Stimulated activated effector memory CD8-positive, alpha-beta T cell treated with anti-CD3 and anti-CD28 coated beads, Interleukin-12 subunit alpha, Interleukin-12 subunit beta, amount 100 ng/mL, for 72 hours (primary cell): ENCODE measurements around the gene C19orf25.
"Not testable (repeated sequence)": the region's sequence is repeated elsewhere in the genome, so short reads cannot be mapped to it uniquely, and the experiment has no call there.

Source experiments
- ATAC-seq: fragments of 150-1000 bp; cut with Tn5 transposase; 2 replicates; pipeline ENCODE4 v1.10.0; 2021
- DNase-seq, 2 donors: peaks; one replicate each; pipeline ENCODE4 v3.0.0; 2021 to 2022; ENCODE audit warnings: low spot score in 2 of 2
- H3K27ac Mint-ChIP-seq: one replicate; pipeline ENCODE4 v1.8.0; 2022; ENCODE audit warnings: mild to moderate bottlenecking, mixed read lengths
- H3K36me3 Mint-ChIP-seq: one replicate; pipeline ENCODE4 v1.8.0; 2022; ENCODE audit warnings: mild to moderate bottlenecking, mixed read lengths
- H3K4me1 Mint-ChIP-seq: one replicate; pipeline ENCODE4 v1.8.0; 2022; ENCODE audit warnings: mixed read lengths
- H3K4me3 Mint-ChIP-seq: one replicate; pipeline ENCODE4 v1.8.0; 2022; ENCODE audit warnings: mild to moderate bottlenecking, mixed read lengths
- H3K9me3 Mint-ChIP-seq: one replicate; pipeline ENCODE4 v1.8.0; 2022; ENCODE audit warnings: mixed read lengths

The C19orf25 gene

DNA sequence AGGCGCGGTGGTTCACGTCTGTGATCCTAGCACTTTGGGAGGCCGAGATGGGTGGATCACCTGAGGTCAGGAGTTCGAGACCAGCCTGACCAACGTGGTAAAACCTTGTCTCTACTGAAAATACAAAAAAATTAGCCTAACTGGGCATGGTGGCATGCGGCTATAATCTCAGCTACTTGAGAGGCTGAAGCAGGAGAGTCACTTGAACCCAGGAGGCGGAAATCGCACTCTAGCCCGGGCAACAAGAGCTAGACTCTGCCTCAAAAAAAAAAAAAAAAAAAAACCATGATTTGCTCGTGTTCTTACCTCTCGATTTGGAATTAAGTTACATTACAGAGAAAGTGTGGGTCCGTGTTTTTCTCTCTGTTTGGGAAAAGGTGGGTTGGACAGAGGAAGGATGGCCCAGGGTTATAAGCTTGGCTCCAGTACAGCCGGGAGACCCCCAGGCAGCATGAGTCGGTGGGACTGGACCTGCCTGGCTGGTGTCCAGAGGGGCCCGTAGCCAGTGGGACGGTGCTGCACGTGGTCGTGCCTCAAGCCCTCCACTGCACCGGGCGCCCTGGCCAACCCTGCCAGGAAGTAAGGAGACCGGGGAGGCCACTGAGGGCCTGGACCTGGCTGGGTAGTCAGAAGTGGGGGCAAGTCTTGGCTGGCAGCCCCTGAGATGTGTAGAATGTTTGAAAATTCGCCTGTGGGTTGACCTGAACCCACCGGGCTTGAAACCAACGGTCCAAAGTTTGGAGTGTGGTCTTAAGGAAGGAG, 37.2 kb downstream of the C19orf25 start:
- DNase-seq (no peak), ATAC-seq (no peak)
- peaks cover 41% of the 10 kb centered on the region for H3K4me1 Mint-ChIP-seq
- H3K9me3 Mint-ChIP-seq: no peaks in the 10 kb centered on the region
- peak overlapping the region; percentile 100 for H3K27ac Mint-ChIP-seq
- peaks cover 75% of the 10 kb centered on the region for H3K36me3 Mint-ChIP-seq
- H3K4me3 Mint-ChIP-seq: peak overlapping the region; percentile 96

DNA sequence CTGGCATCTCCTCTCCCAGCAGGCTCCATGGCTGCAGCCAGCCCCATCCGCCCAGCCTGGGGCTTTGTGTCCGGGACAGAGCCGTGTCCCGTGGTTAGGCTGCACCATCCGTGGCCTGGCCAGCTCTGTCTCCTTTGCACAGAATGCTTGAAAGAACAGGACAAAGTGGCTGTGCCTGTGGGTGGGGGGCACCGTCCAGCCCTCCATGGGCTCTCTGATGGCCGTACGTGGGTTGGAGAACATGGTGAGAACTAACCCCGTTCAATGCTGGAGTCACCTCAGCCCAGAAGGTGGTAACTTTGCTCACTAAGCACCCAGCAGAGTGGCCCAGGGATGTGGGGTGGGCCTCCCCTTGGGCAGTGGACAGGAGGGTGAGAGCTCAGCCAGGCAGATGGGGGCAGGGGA, 38.0 kb downstream of the C19orf25 start:
- Mint-ChIP-seq H3K27ac (peak overlapping the region; percentile 100), H3K4me1 (peaks cover 41% of the 10 kb centered on the region), H3K9me3 (no peaks in the 10 kb centered on the region), H3K36me3 (peaks cover 81% of the 10 kb centered on the region), H3K4me3 (peak overlapping the region; percentile 96)
- DNase-seq (no peak), ATAC-seq (no peak)

DNA sequence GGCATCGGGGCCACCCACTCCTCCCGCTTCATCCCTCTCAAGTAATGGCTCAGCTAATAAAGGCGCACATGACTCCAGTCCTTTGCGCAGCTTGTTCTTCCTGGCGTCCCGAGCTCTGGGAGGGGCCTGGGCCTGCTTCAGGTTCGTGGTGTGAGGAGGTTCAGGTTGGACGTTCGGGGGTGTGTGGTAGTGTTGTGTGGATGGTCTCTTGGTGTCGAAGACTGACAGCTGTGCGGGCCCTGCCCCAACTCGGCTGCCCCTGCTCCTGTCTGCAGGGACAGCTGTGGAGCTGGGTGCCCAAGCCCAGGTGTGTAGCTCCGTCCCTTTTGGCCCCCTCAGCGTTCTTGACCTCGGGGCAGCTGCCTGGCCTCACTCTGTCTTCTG, 38.6 kb downstream of the C19orf25 start:
- no peak for ATAC-seq
- no peaks in the 10 kb centered on the region for H3K9me3 Mint-ChIP-seq

DNA sequence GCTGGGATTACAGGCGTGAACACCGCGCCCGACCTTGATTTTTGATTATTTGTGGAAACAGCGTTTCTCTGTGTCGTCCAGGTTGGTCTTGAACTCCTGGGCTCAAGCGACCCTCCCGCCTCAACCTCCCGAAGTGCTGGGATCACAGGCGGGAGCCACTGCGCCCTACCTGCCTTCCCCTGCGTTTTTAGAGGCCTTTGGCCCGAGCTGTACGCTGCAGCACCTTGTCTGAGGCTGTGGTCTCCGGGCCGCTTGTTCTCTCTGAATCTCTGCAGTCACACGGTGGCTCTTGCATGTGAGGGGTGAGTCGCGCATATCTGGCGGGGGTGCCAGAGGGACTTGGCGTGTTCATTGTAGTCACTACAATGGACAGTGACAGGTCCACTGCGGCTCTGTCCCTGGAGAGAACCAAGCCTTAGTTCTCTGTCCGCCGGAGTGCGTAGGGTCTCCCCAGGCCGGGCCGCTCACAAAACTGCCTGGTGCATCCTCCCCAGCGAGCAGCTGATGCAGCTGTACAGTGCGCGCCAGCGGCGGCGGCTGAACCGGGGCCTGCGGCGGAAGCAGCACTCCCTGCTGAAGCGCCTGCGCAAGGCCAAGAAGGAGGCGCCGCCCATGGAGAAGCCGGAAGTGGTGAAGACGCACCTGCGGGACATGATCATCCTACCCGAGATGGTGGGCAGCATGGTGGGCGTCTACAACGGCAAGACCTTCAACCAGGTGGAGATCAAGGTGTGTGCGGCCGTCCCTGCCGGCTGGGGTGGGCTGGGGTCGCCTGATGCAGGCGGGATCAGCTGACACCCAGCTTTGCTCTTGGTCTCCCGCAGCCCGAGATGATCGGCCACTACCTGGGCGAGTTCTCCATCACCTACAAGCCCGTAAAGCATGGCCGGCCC, 39.2 kb downstream of the C19orf25 start:
- peak overlapping the region; percentile 96 for H3K4me3 Mint-ChIP-seq
- H3K9me3 Mint-ChIP-seq, DNase-seq, ATAC-seq: not testable (repeated sequence)
- peaks cover 34% of the 10 kb centered on the region for H3K4me1 Mint-ChIP-seq
- peaks cover 87% of the 10 kb centered on the region for H3K36me3 Mint-ChIP-seq
- peak overlapping the region; percentile 100 for H3K27ac Mint-ChIP-seq

More for the DNA sequence above, 38.6 kb downstream of the C19orf25 start:
- DNase-seq: no peak
- Mint-ChIP-seq H3K27ac (peak overlapping the region; percentile 100), H3K4me3 (peak overlapping the region; percentile 96), H3K36me3 (peaks cover 83% of the 10 kb centered on the region), H3K4me1 (peaks cover 38% of the 10 kb centered on the region)

DNA sequence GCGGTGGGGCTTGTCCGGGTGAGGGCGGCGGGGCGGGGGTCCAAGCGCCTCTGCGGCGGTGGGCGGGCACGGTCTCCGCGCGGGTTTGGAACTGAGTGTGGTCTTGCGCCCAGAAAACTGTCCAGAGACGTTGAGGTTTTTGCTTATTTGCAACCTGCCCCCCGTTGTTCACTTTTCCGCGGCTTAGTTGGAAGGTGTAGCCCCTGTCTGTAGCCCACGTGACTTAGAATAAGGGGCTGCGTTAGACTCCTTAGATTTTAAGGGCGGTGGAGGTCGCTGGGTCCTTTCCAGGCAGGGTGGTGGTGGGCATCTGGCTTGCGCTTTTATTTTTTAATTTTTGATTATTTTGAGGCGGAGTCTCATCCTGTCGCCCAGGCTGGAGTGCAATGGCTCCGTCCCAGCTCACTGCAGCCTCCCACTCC, 40.1 kb downstream of the C19orf25 start:
- Mint-ChIP-seq H3K4me1 (peaks cover 31% of the 10 kb centered on the region), H3K4me3 (peak overlapping the region; percentile 96), H3K9me3 (no peaks in the 10 kb centered on the region), H3K27ac (peak overlapping the region; percentile 100), H3K36me3 (peaks cover 90% of the 10 kb centered on the region)
- DNase-seq (no peak), ATAC-seq (no peak)

DNA sequence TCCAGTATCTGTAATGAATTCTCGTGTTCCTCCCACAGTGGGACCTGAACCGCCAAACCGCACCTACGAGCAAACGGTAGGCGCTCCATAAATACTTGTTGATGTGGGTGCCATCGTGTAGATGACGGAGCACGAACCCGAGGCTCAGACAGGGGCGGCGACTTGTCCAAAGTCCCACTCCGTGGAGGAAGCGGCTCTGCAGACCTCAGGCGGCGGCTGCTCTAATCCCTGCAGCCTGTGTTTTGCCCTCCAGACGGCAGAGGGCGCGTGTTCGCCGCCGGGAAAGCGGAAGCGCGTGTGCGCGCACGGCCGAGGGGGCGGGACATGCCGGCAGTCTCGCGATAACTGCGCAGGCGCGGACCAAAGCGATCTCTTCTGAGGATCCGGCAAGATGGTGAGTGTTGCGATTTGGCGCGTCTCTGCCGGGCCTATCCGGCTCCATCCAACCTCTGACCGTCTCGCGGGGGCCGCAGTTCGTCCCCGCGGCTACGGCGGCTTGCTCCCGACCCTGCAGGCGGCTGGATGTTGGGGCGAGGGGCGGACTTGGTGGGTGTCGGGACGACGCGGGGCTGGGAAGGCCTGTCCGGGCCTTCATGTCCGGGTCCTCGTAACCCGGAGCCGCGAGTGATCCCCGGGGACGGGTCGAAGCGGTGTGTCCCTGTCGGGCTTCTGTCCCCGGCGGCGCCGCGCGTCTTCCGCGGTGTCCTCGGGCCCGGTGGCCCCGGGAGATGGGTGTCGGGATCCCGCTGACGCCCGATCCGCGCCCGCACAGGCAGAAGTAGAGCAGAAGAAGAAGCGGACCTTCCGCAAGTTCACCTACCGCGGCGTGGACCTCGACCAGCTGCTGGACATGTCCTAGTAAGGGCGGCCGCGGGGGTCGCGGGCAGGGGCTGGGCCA, 40.7 kb downstream of the C19orf25 start, which contains the start of gene RPS15:
TSS of gene RPS15 (plus strand) at position 362 of the 898 bp plus-strand sequence. CDS start at position 392, 30 bp downstream.
- DNase-seq (peak; percentile 96 to 98), ATAC-seq (peak; percentile 86)
- H3K36me3 Mint-ChIP-seq: peaks cover 90% of the 10 kb centered on the region
- H3K9me3 Mint-ChIP-seq: no peaks in the 10 kb centered on the region
- peaks cover 31% of the 10 kb centered on the region for H3K4me1 Mint-ChIP-seq
- H3K4me3 Mint-ChIP-seq: peak within 1 kb of the TSS; percentile 96
- H3K27ac Mint-ChIP-seq: peak within 1 kb of the TSS; percentile 100

DNA sequence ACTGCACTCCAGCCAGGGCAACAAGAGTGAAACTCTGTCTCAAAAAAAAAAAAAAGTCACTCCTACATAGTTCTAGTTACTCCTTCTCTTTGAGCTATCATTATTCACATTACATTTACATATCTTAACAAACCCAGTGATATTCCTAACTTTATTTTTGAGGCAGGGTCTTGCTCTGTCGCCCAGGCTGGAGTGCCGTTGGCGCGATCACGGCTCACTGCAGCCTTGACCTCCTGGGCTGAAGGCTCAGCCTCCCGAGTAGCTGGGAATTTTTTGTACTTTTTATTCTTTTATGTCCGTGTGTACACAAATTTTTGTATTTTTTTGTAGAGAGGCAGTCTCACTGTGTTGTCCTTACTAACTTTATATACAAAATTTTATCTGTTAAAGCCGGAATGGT, 41.4 kb downstream of the C19orf25 start:
- DNase-seq (no peak), ATAC-seq (no peak)
- Mint-ChIP-seq H3K27ac (peak overlapping the region; percentile 100), H3K4me3 (peak overlapping the region; percentile 96), H3K36me3 (peaks cover 90% of the 10 kb centered on the region), H3K4me1 (peaks cover 31% of the 10 kb centered on the region), H3K9me3 (no peaks in the 10 kb centered on the region)

DNA sequence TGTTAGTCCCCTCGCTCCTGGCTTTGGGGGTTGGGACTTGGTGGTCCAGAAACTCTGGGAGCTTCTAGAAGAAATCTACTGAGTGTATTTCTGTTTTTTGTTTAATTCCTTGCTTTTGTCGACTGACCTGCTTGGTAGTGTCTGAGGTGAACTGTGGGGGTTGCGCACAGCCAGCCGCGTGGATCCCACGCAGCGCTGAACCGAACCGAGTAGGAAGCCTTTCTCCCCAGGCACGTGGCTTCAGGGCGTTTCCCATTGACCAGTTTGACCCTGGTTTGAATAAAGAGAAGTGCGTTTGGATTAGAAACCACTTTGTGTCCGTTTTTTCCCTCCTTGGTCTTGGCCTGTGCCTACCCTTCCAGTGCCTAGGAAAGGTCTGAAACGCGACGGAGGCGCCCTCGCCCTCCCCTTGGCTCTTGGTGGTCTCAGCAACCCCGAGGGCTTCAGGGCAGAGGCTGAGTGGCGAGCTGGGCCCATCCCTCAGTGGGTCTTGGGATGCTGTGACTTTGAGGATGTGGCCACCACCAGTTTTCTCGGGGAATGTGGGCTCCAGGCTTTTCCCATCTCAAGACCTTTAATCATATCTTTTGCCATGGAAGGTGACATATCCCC, 43.5 kb downstream of the C19orf25 start:
- Mint-ChIP-seq H3K4me1 (peaks cover 19% of the 10 kb centered on the region), H3K9me3 (no peaks in the 10 kb centered on the region), H3K4me3 (no peak overlapping the region), H3K27ac (no peak overlapping the region), H3K36me3 (peaks cover 90% of the 10 kb centered on the region)
- DNase-seq (no peak), ATAC-seq (no peak)

DNA sequence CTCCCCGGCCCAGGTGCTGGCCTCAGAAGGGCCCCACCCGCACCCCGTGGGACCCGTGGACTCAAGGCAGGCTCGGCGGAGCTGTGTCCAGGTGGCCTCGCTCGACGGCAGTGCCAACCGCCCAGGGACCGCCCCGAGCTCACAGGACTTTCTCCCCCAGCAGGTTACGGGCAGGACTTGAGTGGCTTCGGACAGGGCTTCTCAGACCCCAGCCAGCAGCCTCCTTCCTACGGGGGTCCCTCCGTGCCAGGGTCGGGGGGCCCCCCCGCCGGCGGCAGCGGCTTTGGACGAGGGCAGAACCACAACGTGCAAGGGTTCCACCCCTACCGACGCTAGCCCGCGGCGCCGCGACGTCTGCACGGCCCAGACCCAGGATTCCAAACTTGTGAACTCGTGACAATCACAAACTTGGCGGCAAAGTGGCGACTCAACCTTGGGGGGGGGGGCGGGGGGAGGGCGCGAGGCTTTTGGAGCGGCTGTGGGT, 44.4 kb downstream of the C19orf25 start:
- H3K36me3 Mint-ChIP-seq: peaks cover 90% of the 10 kb centered on the region
- no peaks in the 10 kb centered on the region for H3K9me3 Mint-ChIP-seq
- no peak overlapping the region for H3K27ac Mint-ChIP-seq
- ATAC-seq: no peak
- no peak overlapping the region for H3K4me3 Mint-ChIP-seq
- H3K4me1 Mint-ChIP-seq: peaks cover 11% of the 10 kb centered on the region
- DNase-seq: no peak

DNA sequence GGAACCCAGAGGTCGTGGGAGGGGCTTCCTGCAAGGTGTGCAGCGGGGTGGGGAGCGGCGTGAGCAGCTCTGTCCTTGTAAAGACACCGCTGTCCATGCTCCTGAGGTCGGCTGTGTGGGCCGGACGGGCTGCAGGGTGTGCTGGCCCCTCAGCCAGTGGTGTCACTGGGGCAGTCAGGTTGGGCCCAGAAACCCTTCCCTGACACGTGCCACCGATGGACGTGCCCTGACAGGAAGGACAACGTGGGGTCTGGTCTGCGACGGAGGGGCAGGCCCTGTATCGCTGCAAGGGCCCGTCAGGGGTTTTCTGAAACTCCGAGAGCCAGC, 45.0 kb downstream of the C19orf25 start:
- no peak for ATAC-seq
- peaks cover 7% of the 10 kb centered on the region for H3K4me1 Mint-ChIP-seq
- H3K9me3 Mint-ChIP-seq: no peaks in the 10 kb centered on the region
- DNase-seq: no peak
- H3K36me3 Mint-ChIP-seq: peaks cover 86% of the 10 kb centered on the region
- no peak overlapping the region for H3K4me3 Mint-ChIP-seq
- H3K27ac Mint-ChIP-seq: no peak overlapping the region

DNA sequence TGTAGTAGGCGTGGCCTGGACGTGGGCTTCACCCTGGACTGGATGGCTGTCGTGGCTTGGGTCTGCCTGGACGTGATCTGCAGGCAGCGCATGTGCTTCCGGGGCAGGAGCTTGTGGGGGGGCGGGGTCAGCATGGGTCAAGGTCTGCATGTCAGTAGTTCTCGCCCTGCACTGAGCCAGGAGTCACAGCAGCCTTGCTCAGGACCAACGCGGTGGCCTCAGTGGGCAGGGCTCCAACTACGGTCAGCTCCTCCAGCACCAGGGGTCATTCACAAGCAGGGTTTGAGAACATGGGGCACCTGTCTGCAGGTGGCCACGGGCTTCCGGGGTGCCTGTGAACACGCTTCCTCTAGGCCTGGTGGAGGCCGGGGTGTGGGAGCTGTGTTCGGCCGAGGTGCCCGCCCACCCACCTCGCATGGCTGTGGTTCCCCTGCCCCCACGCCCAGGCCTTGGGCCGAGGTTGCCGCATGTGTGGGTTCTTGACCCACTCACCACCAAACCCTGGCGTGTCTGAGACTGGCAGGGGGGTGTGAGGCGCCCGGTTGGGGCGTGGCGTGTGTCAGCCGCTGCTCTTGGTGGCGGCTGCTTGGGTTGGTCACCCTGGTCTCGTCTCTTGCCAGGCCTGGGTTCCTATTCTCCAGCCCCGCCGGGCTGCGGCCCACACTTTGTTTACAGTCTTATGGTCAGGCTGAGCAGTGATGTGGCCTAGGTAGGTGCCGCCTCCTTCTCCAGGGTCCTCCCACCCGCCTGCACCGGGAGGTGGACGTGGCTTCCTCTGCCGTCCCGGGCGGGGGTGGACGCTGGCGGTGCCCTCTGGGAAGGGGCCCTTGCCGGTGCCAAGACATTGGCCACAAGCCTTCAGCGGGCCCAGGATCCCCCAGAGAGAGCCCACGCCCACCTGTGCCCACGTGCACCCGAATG, 45.6 kb downstream of the C19orf25 start:
- Mint-ChIP-seq H3K9me3 (no peaks in the 10 kb centered on the region), H3K4me3 (no peak overlapping the region), H3K36me3 (peaks cover 85% of the 10 kb centered on the region), H3K27ac (no peak overlapping the region), H3K4me1 (peaks cover 7% of the 10 kb centered on the region)
- ATAC-seq (no peak), DNase-seq (no peak)

DNA sequence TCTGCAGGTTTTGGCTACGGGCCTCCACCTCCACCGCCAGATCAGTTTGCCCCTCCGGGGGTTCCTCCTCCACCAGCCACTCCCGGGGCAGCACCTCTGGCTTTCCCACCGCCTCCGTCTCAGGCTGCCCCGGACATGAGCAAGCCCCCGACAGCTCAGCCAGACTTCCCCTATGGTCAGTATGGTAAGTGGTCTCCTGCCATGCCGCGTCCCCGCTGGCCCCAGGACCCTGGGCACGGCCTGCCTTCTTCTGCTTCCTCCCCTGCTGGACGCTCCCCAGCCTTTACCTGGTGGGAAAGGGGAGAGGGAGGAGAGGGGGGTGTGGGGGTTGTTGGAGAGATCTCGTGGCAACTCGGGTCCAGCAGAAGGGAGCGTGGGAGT, 46.5 kb downstream of the C19orf25 start:
- no peaks in the 10 kb centered on the region for H3K4me1 Mint-ChIP-seq
- peaks cover 85% of the 10 kb centered on the region for H3K36me3 Mint-ChIP-seq
- no peaks in the 10 kb centered on the region for H3K9me3 Mint-ChIP-seq
- H3K4me3 Mint-ChIP-seq: no peak overlapping the region
- no peak overlapping the region for H3K27ac Mint-ChIP-seq
- ATAC-seq (no peak), DNase-seq (no peak)

DNA sequence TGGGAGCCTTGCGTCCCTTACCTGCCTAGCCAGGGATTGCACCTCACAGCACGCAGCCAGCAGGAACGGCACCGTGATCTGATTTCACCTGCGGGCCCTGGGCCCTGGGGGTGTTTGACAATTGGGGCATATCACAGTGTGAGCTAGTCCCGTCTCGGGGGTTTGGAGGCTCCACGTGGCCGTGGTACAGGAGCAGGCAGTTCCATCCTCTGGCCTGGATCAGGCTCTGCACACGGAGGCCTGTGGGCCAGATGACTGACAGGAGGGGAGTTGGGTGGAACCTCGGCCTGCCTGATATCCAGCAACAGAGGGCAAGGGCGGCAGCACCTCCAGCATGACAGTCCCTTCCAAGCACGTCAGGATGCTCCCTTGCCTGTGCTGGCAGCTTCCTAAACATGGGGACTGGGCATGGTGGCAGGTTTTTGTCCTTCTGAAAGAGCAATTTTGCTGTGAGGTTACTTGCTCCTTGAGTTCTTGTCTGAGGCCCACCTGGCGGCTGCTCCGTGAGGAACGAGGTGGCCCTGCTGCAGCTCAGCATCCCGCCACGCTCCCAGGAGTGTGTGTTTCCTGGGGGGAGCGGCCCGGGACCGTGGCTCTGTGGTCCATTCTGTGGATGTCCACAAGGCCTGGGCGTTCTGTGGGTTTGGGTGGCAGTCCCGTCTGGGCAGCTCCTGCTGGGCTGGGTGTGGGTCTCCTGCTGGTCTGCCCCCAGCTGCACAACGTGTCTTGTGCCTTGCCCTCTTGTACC, 47.1 kb downstream of the C19orf25 start:
- ATAC-seq (no peak), DNase-seq (no peak)
- no peaks in the 10 kb centered on the region for H3K4me1 Mint-ChIP-seq
- H3K27ac Mint-ChIP-seq: no peak overlapping the region
- H3K9me3 Mint-ChIP-seq: no peaks in the 10 kb centered on the region
- no peak overlapping the region for H3K4me3 Mint-ChIP-seq
- peaks cover 87% of the 10 kb centered on the region for H3K36me3 Mint-ChIP-seq
